ENCODE results near the gene ZPBP2.
"Not testable (repeated sequence)": the region's sequence is repeated elsewhere in the genome, so short reads cannot be mapped to it uniquely, and the experiment has no call there.

The ZPBP2 gene

DNA sequence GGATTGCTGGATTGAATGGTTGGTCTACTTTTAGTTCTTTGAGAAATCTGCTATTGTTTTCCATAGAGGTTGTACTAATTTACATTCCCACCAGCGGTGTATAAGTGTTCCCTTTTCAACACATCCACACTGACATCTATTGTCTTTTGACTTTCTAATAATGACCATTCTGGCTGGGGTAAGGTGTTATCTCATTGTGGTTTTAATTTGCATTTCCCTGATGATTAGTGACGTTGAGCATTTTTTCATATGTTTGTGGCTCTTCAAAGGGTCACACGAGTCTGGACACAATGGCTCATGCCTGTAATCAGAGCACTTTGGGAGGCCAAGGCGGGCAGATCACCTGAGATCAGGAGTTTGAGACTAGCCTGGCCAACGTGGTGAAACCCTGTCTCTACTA lies 18.1 kb downstream of the ZPBP2 start:
- CTCF ChIA-PET; H3K27ac ChIP-seq (ENCODE audit: extremely low read depth, low read depth, low read length); POLR2A ChIA-PET; H3K36me3 ChIP-seq (ENCODE audit: control insufficient read depth in 2 of 2, insufficient read depth in 1 of 2, low read length in 2 of 2); H3K4me1 ChIP-seq (ENCODE audit: control insufficient read depth, insufficient read depth, low read length); H3K4me3 ChIP-seq (ENCODE audit: low read depth, low read length); H3K9me3 ChIP-seq (ENCODE audit: control insufficient read depth, insufficient read depth, low read depth, low read length): not testable (repeated sequence)

DNA sequence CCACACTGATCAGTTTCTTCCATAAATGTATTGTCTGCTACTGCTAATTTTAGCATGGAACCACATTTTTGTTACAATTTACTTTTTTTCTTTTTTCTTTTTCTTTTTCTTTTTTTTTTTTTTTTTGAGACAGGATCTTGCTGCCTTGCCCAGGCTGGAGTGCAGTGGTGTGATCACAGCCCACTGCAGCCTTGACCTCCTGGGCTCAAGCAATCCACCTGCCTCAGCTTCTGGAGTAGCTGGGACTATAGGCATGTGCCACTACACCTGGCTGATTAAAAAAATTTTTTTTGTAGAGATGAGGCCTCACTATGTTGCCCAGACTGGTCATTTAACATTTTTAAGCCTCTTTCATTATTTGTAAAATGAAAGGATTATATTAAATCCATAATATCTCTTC lies 19.1 kb downstream of the ZPBP2 start:
- Histone ChIP-seq H3K9me3 (ENCODE audit: control insufficient read depth, insufficient read depth, low read depth, low read length) (no peaks in the 10 kb centered on the region), H3K36me3 (ENCODE audit: control insufficient read depth in 2 of 2, insufficient read depth in 1 of 2, low read length in 2 of 2) (no peaks in the 10 kb centered on the region), H3K4me3 (ENCODE audit: low read depth, low read length) (no peak overlapping the region), H3K27ac (ENCODE audit: extremely low read depth, low read depth, low read length) (no peak overlapping the region), H3K4me1 (ENCODE audit: control insufficient read depth, insufficient read depth, low read length) (no peaks in the 10 kb centered on the region)
- CTCF ChIA-PET = interaction anchor here (0.6 to 0.7 kb wide), 3 partner anchors 23 to 643 kb away, joined by 4 to 5 read pairs (median 4); no protein-coding TSS in a partner anchor
- POLR2A ChIA-PET = no interaction called here
- TF ChIP-seq ZNF121 (tag by site-specific recombination; IDR thresholded peaks at IDR 0.05) = 0 out of 2 replicates have a peak, but pooled peaks have one; percentile 23
- TF ChIP-seq, protein P1, sequence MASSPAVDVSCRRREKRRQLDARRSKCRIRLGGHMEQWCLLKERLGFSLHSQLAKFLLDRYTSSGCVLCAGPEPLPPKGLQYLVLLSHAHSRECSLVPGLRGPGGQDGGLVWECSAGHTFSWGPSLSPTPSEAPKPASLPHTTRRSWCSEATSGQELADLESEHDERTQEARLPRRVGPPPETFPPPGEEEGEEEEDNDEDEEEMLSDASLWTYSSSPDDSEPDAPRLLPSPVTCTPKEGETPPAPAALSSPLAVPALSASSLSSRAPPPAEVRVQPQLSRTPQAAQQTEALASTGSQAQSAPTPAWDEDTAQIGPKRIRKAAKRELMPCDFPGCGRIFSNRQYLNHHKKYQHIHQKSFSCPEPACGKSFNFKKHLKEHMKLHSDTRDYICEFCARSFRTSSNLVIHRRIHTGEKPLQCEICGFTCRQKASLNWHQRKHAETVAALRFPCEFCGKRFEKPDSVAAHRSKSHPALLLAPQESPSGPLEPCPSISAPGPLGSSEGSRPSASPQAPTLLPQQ (tag by site-specific recombination; IDR thresholded peaks at IDR 0.05) = no peak

DNA sequence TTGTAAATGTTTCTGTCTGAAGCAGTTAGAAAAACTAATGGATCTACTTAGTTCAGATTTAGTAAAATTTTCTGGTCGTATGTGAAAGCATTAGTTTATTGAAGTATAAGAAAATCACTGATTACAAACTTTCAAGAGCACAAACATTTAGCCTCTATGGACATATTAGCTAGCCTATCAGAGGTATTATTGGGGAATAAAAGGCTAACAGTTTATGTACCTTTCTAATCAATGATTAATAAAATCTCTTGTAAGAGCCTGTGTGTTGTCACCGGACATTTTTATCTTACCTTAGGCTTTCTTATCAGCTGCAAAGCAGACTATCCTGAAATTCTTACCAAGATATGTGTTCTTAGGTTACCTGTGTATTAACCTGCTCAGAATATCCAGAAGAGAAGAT lies 21.2 kb downstream of the ZPBP2 start:
- CTCF ChIA-PET = no interaction called here
- H3K27ac ChIP-seq (ENCODE audit: extremely low read depth, low read depth, low read length) = no peak overlapping the region

More for the DNA sequence above, 21.2 kb downstream of the ZPBP2 start:
- H3K9me3 ChIP-seq (ENCODE audit: control insufficient read depth, insufficient read depth, low read depth, low read length) = no peaks in the 10 kb centered on the region
- TF ChIP-seq ZNF133 (tag by site-specific recombination; IDR thresholded peaks at IDR 0.05) (no peak), ZNF514 (tag by site-specific recombination; IDR thresholded peaks at IDR 0.05) (no peak), ZNF221 (tag by site-specific recombination; IDR thresholded peaks at IDR 0.05; ENCODE audit: borderline replicate concordance) (no peak), WT1 (tag by site-specific recombination; IDR thresholded peaks at IDR 0.05) (no peak), ZNF830 (tag by site-specific recombination; IDR thresholded peaks at IDR 0.05; ENCODE audit: low read depth) (no peak), ZNF624 (tag by site-specific recombination; IDR thresholded peaks at IDR 0.05) (no peak), ZNF747 (tag by site-specific recombination; IDR thresholded peaks at IDR 0.05) (no peak), IKZF3 (tag by site-specific recombination; IDR thresholded peaks at IDR 0.05) (no peak), ZBTB8A (tag by site-specific recombination; IDR thresholded peaks at IDR 0.05) (no peak), ZFHX2 (tag by site-specific recombination; conservative IDR thresholded peaks at IDR 0.05) (no peak), ZNF155 (tag by site-specific recombination; IDR thresholded peaks at IDR 0.05) (no peak), HOXD13 (CRISPR knock-in tag; IDR thresholded peaks at IDR 0.05; ENCODE audit: borderline replicate concordance) (no peak), ZNF2 (tag by site-specific recombination; IDR thresholded peaks at IDR 0.05) (no peak), SCRT2 (tag by site-specific recombination; IDR thresholded peaks at IDR 0.05) (no peak), ZNF354C (tag by site-specific recombination; IDR thresholded peaks at IDR 0.05; ENCODE audit: borderline replicate concordance, low read depth) (no peak)
- TF ChIP-seq, protein P2, sequence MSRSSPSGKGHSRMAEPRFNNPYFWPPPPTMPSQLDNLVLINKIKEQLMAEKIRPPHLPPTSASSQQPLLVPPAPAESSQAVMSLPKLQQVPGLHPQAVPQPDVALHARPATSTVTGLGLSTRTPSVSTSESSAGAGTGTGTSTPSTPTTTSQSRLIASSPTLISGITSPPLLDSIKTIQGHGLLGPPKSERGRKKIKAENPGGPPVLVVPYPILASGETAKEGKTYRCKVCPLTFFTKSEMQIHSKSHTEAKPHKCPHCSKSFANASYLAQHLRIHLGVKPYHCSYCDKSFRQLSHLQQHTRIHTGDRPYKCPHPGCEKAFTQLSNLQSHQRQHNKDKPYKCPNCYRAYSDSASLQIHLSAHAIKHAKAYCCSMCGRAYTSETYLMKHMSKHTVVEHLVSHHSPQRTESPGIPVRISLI (tag by site-specific recombination; IDR thresholded peaks at IDR 0.05) = no peak
- TF ChIP-seq, protein P3, sequence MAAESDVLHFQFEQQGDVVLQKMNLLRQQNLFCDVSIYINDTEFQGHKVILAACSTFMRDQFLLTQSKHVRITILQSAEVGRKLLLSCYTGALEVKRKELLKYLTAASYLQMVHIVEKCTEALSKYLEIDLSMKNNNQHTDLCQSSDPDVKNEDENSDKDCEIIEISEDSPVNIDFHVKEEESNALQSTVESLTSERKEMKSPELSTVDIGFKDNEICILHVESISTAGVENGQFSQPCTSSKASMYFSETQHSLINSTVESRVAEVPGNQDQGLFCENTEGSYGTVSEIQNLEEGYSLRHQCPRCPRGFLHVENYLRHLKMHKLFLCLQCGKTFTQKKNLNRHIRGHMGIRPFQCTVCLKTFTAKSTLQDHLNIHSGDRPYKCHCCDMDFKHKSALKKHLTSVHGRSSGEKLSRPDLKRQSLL (tag by site-specific recombination; IDR thresholded peaks at IDR 0.05) = no peak
- TF ChIP-seq, protein P4, sequence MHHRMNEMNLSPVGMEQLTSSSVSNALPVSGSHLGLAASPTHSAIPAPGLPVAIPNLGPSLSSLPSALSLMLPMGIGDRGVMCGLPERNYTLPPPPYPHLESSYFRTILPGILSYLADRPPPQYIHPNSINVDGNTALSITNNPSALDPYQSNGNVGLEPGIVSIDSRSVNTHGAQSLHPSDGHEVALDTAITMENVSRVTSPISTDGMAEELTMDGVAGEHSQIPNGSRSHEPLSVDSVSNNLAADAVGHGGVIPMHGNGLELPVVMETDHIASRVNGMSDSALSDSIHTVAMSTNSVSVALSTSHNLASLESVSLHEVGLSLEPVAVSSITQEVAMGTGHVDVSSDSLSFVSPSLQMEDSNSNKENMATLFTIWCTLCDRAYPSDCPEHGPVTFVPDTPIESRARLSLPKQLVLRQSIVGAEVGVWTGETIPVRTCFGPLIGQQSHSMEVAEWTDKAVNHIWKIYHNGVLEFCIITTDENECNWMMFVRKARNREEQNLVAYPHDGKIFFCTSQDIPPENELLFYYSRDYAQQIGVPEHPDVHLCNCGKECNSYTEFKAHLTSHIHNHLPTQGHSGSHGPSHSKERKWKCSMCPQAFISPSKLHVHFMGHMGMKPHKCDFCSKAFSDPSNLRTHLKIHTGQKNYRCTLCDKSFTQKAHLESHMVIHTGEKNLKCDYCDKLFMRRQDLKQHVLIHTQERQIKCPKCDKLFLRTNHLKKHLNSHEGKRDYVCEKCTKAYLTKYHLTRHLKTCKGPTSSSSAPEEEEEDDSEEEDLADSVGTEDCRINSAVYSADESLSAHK (tag by site-specific recombination; IDR thresholded peaks at IDR 0.05) = no peak
- TF ChIP-seq, protein P5, sequence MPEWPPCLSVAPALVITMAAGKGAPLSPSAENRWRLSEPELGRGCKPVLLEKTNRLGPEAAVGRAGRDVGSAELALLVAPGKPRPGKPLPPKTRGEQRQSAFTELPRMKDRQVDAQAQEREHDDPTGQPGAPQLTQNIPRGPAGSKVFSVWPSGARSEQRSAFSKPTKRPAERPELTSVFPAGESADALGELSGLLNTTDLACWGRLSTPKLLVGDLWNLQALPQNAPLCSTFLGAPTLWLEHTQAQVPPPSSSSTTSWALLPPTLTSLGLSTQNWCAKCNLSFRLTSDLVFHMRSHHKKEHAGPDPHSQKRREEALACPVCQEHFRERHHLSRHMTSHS (tag by site-specific recombination; IDR thresholded peaks at IDR 0.05) = no peak
- POLR2A ChIA-PET = no interaction called here
- no peak overlapping the region for H3K4me3 ChIP-seq (ENCODE audit: low read depth, low read length)
- no peaks in the 10 kb centered on the region for H3K4me1 ChIP-seq (ENCODE audit: control insufficient read depth, insufficient read depth, low read length)
- H3K36me3 ChIP-seq (ENCODE audit: control insufficient read depth in 2 of 2, insufficient read depth in 1 of 2, low read length in 2 of 2) = no peaks in the 10 kb centered on the region
